Calu3 (cell line): ENCODE measurements around the gene AHI1. TPM values are rescaled to one million over a fixed set of nuclear protein-coding genes. Genes with fewer than 3 reads are reported as not detected.
"Not testable (repeated sequence)": the region's sequence is repeated elsewhere in the genome, so short reads cannot be mapped to it uniquely, and the experiment has no call there.

ENCODE experiments used
- BruUV-seq: library from RNA; stranded (reverse); fragments of 400-500 nt; replicated peaks from 2 replicates; lab custom pipeline; 2021; lab: Mats Ljungman, UMichigan
- CTCF ChIA-PET: fragments of 300-600 bp; sonication (Branson Sonifier 250); formaldehyde crosslinking; loops from one replicate; lab custom pipeline; 2022; ENCODE audit warnings: antibody characterized with exemption; lab: Charles Lee
- DNase-seq: peaks from one replicate; pipeline ENCODE4 v3.0.0; 2022
- H3K27ac Mint-ChIP-seq: one replicate; pipeline ENCODE4 v1.8.0; 2022; ENCODE audit warnings: mixed read lengths; ENCODE audit not compliant: unreplicated experiment
- H3K27me3 Mint-ChIP-seq: one replicate; pipeline ENCODE4 v1.8.0; 2022; ENCODE audit warnings: mixed read lengths; ENCODE audit not compliant: unreplicated experiment
- H3K36me3 Mint-ChIP-seq: one replicate; pipeline ENCODE4 v1.8.0; 2022; ENCODE audit warnings: mild to moderate bottlenecking, moderate library complexity, mixed read lengths; ENCODE audit not compliant: insufficient read depth, unreplicated experiment
- H3K4me1 Mint-ChIP-seq: one replicate; pipeline ENCODE4 v1.8.0; 2022; ENCODE audit warnings: mild to moderate bottlenecking, low read depth, mixed read lengths; ENCODE audit not compliant: unreplicated experiment
- H3K4me3 Mint-ChIP-seq: one replicate; pipeline ENCODE4 v1.8.0; 2022; ENCODE audit warnings: mild to moderate bottlenecking, low read depth, moderate library complexity, mixed read lengths; ENCODE audit not compliant: unreplicated experiment
- H3K9me3 Mint-ChIP-seq: one replicate; pipeline ENCODE4 v1.8.0; 2022; ENCODE audit warnings: low read depth, mixed read lengths; ENCODE audit not compliant: unreplicated experiment
- intact Hi-C: fragments of 100-400 bp; cut with micrococcal nuclease; formaldehyde crosslinking; loops from one replicate; pipeline ENCODE4 v1.10.0; 2022; ENCODE audit not compliant: unreplicated experiment
- total RNA-seq: library from RNA; stranded (reverse); gene quantifications from 2 replicates; pipeline ENCODE4 v1.2.3, GENCODE V29; 2022
- TF ChIP-seq, protein P1 (sequence below): fragments of 200-600 bp; IDR thresholded peaks from one replicate; pipeline ENCODE4 v1.8.0; 2022; ENCODE audit warnings: antibody characterized with exemption; ENCODE audit not compliant: unreplicated experiment

Gene AHI1
- total RNA-seq, 1 experiment from 2014 or later = 18.0 TPM

DNA sequence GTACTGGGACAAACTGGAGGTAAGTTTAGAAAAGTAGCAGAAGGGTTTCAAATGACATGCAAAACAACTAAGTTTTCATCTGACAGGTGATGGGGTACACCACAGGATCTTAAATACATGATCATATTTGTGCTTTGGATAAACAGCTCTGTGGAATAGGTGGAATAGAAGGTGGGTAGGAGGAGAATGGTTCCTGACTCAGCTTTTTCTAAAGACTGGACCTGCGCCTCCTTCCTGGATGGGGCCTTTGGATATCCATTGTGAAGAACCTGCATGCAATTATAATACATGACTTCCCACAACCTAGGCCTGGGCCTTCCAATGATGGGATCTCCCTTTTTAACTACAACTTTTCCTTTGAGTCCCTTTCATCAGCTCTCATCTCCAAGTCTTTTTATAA lies 145.9 kb downstream of the AHI1 start:
- CTCF ChIA-PET = interaction anchor here (0.7 kb wide), 1 partner anchor 43 kb away, joined by 3 read pairs; no protein-coding TSS in a partner anchor
- BruUV-seq = no TSS peak
- H3K27me3 Mint-ChIP-seq = no peaks in the 10 kb centered on the region
- TF ChIP-seq, protein P1, sequence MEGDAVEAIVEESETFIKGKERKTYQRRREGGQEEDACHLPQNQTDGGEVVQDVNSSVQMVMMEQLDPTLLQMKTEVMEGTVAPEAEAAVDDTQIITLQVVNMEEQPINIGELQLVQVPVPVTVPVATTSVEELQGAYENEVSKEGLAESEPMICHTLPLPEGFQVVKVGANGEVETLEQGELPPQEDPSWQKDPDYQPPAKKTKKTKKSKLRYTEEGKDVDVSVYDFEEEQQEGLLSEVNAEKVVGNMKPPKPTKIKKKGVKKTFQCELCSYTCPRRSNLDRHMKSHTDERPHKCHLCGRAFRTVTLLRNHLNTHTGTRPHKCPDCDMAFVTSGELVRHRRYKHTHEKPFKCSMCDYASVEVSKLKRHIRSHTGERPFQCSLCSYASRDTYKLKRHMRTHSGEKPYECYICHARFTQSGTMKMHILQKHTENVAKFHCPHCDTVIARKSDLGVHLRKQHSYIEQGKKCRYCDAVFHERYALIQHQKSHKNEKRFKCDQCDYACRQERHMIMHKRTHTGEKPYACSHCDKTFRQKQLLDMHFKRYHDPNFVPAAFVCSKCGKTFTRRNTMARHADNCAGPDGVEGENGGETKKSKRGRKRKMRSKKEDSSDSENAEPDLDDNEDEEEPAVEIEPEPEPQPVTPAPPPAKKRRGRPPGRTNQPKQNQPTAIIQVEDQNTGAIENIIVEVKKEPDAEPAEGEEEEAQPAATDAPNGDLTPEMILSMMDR = no peak
- H3K4me1 Mint-ChIP-seq = no peaks in the 10 kb centered on the region
- no peak overlapping the region for H3K4me3 Mint-ChIP-seq
- DNase-seq = no peak
- no peaks in the 10 kb centered on the region for H3K9me3 Mint-ChIP-seq
- H3K36me3 Mint-ChIP-seq = no peaks in the 10 kb centered on the region
- no peak overlapping the region for H3K27ac Mint-ChIP-seq
- intact Hi-C loops = no loop called here

DNA sequence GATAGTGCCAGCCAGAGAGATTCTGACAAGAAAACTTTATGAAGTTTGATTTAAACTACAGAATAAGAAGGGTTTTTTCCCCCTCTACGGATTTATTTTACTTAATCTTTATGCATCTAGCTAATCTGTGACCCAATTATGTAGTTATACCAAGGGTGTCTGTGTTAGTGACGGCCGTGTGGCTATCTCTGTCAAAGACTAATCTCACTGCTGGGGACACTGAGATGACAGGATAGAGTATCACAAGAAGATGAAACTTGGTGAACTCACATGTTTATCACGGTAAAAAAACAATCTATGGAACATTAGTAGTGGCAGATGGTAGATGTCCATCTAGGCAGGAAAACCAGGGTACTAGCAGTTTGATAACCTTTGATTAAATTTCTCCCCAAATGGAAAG lies 149.7 kb downstream of the AHI1 start:
- no peaks in the 10 kb centered on the region for H3K9me3 Mint-ChIP-seq
- DNase-seq = no peak
- no TSS peak for BruUV-seq
- no peaks in the 10 kb centered on the region for H3K4me1 Mint-ChIP-seq
- TF ChIP-seq, protein P1 = no peak
- no peak overlapping the region for H3K4me3 Mint-ChIP-seq
- no peaks in the 10 kb centered on the region for H3K36me3 Mint-ChIP-seq
- intact Hi-C loops = no loop called here
- H3K27ac Mint-ChIP-seq = no peak overlapping the region
- H3K27me3 Mint-ChIP-seq = no peaks in the 10 kb centered on the region
- CTCF ChIA-PET = no interaction called here

DNA sequence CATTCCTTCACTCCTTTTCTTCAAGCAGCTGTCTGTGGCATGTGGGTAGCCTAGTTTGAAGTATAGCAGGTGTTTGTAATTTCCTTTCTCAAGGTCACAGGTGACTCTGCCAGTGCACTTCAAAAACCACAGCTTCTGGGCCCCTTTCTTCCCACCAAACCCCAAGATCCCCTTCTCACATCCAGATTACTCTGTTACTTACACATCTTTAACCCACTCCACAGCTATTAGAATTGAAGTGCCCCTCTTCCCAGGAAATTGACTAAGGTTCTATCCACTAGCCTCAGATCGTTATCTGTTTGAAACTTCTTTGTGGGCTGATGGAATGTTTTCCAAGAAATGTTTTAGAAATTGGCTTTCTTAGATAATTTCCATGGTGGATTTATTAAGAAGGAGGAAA lies 150.8 kb downstream of the AHI1 start:
- H3K4me1 Mint-ChIP-seq = no peaks in the 10 kb centered on the region
- no peak for DNase-seq
- H3K9me3 Mint-ChIP-seq = no peaks in the 10 kb centered on the region
- H3K4me3 Mint-ChIP-seq = no peak overlapping the region
- intact Hi-C loops = no loop called here
- H3K27ac Mint-ChIP-seq = no peak overlapping the region
- no TSS peak for BruUV-seq
- H3K27me3 Mint-ChIP-seq = no peaks in the 10 kb centered on the region
- TF ChIP-seq, protein P1 = no peak
- CTCF ChIA-PET = no interaction called here
- no peaks in the 10 kb centered on the region for H3K36me3 Mint-ChIP-seq

DNA sequence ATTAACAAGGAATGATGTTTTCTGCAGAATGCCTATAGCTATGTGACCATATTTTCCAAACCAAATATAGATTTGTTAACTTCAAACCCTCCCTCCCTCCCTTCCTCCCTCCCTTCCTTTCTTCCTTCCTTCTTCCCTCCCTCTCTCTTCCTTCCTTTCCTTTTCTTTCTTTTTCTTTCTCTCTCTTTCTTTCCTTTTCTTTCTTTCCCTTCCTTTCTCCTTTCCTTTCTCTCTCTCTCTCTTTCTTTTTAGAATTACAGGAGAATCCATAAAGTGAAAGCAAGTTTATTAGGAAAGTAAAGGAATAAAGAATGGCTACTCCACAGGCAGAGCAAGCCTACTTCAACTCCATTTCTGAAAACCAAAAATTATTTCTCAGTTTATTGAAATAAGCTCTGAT lies 153.0 kb downstream of the AHI1 start:
- Mint-ChIP-seq H3K36me3 (no peaks in the 10 kb centered on the region), H3K4me3 (no peak overlapping the region), H3K9me3 (no peaks in the 10 kb centered on the region), H3K27me3 (no peaks in the 10 kb centered on the region), H3K4me1 (no peaks in the 10 kb centered on the region), H3K27ac (no peak overlapping the region)
- no TSS peak for BruUV-seq
- CTCF ChIA-PET = no interaction called here
- intact Hi-C loops = no loop called here
- no peak for DNase-seq
- TF ChIP-seq, protein P1 = no peak

DNA sequence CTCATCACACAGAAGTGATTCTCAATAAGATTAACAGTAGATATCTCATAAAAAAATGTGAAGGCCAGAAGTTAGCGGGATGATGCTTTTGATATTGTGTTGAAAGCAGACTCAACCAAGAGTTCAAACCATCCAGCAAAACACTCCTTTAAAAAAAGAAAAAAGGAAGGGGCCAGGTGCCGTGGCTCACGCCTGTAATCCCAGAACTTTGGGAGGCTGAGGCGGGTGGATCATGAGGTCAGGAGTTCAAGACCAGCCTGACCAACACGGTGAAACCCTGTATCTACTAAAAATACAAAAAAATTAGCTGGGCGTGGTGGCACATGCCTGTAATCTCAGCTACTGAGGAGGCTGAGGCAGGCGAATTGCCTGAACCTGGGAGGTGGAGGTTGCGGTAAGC lies 157.6 kb downstream of the AHI1 start:
- H3K9me3 Mint-ChIP-seq, H3K27me3 Mint-ChIP-seq, H3K4me3 Mint-ChIP-seq, intact Hi-C loops, H3K4me1 Mint-ChIP-seq, CTCF ChIA-PET, H3K27ac Mint-ChIP-seq, H3K36me3 Mint-ChIP-seq, BruUV-seq, DNase-seq: not testable (repeated sequence)
